ACHN (cell line): ENCODE results near the gene NME3.

ENCODE experiments used
- DNase-seq: peaks from one replicate; pipeline ENCODE4 v3.0.0-alpha.2; 2015
- in situ Hi-C: cut with HindIII; loops from 2 replicates; pipeline ENCODE4 v1.10.0; 2017; ENCODE audit warnings: low sequenced_read_pairs, low pct_ligation_motif_present, low pct_unique_long_range_greater_than_20kb

NME3 gene

GRCh38 chr16:1794908-1795666 is 23.7 kb upstream of the NME3 start:
- DNase-seq: no peak
- in situ Hi-C loops: no loop called here

- in situ Hi-C loops: no loop called here
Observed at GRCh38 chr16:1794221-1794871, 23.0 kb upstream of the NME3 start.

DNA sequence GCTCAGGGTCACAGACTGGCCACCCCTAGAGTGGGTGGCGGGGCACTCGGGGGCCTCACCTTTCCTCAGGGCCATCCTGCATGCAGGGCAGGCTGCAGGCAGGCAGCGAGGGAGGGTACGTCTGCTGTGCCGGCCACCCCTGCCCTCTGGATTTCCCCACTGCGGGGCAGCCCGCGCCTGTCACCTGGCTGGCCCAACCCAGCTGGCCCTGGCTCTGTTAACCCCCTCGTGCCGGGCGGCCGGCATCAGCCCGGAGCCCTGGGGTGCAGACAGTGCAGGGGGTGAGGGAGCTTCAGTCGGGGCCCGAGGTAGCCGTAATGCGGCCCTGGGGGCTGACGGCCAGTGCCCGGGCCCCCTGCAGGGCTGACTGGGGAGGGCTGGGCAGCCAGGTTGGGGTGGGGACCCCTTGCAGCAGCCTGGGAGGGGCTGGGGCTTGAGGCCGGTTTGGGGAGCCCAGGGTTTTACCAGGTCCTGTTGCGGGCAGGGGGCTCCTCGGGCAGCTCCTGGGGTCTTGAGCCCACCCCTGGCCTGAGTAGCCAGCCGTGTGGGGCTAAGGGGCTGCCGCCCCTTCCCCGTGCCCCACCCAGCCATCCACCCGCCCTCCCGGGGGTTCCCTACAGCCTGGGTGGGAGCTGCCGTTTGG is 22.4 kb upstream of the NME3 start, which contains the start of gene IGFALS:
Gene IGFALS, minus strand, starts transcription at position 128 of the 643 bp plus-strand sequence. Its CDS starts 53 bp downstream, at position 75.
- DNase-seq: no peak
- in situ Hi-C loops: no loop called here

More at GRCh38 chr16:1794221-1794871, 23.0 kb upstream of the NME3 start:
- DNase-seq: no peak

DNA sequence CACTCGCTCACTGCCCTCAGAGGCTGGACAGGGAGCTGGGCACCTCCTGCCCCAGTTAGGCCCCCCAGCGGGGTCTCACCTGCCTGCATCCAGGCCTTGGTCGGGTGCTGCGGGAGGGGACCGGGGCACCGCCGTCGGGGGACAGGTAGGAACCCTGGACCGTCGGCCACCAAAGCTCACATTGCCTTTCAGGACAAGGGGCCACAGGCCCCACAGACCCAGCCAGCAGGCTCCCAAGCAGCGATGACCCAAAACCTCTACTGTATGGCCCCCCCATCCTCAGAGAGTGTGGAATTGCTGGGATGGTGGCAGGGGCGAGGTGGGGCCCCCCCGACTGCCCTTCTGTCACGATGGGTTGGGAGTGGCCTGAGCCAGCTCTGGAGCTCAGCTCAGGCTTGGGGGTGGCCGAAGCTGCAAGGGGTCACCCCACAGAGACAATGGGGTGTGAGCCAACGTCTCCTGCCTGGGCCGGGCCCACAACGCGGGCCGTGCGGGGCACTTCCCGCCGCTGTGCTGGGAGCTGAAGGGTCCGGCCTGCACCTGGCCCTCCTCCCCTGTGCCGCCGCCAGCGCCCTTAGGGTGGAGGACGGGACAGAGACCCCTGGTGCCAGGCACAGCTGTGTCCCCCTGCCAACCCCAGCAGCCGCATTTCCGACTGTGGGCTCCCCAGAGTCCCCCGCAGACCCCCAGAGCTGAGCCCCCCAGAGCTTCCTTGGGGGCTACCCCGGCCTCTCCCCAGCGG is 21.7 kb upstream of the NME3 start:
- in situ Hi-C loops: no loop called here

GRCh38 chr16:1791943-1792812 is 20.8 kb upstream of the NME3 start:
- in situ Hi-C loops: no loop called here
- DNase-seq: no peak

More for the DNA sequence above, 21.7 kb upstream of the NME3 start:
- no peak for DNase-seq

DNA sequence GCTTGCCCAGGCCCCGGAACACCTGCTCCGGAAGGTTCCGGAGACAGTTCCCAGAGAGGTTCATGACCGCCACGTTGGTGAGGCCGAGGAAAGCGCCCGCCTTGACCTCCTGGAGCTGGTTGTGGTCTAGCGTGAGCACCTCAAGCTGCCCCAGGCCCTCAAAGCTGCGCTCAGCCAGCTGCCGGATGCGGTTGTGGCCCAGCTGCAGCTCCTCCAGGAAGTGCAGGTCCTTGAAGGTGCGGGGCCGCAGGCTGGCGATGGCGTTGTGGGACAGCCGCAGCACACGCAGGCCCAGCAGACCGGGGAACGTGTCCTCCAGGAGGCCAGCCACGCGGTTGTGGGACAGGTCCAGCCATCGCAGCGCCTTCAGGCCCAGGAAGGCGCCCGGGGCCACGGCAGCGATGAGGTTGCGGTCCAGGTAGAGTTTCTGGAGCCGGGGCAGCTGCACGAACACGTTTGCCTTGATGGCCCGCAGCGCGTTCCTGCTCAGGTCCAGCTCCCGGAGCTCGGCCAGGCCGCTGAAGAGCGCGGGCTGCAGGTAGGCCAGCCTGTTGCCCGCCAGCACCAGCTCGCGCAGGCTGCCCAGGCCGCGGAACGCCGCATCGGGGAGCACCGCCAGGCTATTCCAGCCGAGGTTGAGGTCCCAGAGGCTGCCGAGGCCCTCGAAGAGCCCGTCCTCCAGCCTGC is 20.1 kb upstream of the NME3 start:
- DNase-seq: no peak
- in situ Hi-C loops: no loop called here

DNA sequence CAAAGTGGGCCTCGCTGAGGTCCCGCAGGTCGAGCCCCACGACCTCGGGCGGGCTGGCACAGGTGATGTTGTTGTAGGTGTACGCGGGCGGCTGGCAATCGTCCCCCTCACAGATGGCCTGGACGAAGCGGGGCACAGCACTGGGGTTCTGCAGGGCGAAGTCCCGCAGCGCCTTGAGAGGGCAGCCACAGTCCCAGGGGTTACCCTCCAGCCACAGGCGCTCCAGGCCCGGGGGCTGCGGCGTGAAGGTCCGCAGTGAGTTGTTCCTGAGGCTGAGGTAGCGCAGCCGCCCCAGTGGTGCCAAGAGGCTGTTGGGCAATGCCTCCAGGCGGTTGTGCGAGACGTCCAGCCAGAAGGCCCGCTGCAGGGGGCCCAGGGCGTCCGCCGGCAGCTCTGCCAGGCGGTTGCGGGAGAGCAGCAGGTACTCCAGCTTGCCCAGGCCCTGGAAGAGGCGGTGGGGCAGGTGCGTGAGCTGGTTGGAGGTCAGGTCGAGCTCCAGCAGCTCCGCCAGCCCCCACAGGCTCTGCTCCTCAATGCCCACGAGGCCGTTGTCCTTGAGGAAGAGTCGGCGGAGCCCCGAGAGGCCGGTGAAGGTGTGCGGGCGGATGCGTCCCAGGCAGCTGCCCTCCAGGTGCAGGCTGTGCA is 19.4 kb upstream of the NME3 start:
- in situ Hi-C loops: no loop called here
- DNase-seq: no peak

DNA sequence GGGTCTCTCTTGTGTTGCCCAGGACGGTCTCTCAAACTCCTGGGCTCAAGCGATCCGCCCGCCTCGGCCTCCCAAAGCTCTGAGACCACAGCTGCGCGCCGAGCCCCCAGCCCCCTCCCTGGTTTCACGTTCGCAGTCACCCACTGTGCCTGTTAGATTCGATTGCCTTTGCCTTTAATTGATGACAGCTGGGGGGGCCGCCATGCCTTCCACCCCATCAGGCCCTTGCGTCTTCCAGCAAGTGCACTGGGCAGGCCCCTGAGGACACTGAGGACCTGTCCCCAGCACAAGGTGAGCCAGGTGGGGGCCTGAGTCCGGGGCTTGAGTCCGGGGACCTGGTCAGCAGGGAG is 18.9 kb upstream of the NME3 start:
- no peak for DNase-seq
- in situ Hi-C loops: no loop called here

DNA sequence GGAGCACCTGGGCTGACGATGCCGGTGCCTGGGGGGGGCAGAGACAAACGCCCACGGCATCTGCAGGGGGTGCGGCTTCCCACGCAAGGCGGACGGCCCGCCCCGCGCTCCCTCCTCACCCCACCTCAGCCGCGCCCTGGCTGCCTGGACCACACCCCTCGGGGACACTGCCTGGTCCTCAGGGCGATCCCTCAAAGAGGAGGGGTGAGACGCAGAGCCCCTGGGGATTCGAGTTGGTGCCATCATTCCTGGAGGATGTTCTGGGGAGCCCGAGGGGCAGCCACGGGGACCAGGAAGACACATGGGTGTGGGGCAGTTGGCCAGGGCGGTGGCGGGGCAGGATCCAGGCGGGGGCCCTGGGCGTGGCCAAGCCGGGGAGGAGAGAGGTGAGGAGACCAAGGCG is 18.3 kb upstream of the NME3 start:
- in situ Hi-C loops: no loop called here
- DNase-seq: no peak

DNA sequence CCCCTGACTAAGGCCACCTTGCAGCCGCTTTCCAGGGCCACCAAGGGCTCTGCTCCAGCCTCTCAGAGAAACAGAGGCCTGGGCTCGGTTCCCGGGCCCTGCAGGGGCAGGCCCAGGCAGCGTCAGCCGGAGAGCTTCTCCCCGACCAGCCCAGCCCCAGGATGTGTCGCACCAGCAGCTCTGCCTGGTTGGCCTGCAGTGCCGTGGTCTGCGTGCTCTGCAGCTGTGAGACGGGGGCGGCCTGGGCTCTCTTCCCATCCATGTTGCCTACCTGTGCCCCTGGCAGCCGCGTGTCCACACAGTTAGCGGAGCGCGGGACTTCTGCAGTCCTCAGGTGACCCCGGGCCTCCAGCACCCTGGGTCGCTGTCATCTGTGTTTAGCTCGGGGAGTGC is 17.4 kb upstream of the NME3 start:
- in situ Hi-C loops: no loop called here
- no peak for DNase-seq

- in situ Hi-C loops: no loop called here
- no peak for DNase-seq
Observed at GRCh38 chr16:1788095-1788707, 16.9 kb upstream of the NME3 start.

- no peak for DNase-seq
- in situ Hi-C loops: no loop called here
Observed at GRCh38 chr16:1787322-1788094, 16.2 kb upstream of the NME3 start.

GRCh38 chr16:1787056-1787321 is 15.6 kb upstream of the NME3 start:
- in situ Hi-C loops: no loop called here
- DNase-seq: no peak

DNA sequence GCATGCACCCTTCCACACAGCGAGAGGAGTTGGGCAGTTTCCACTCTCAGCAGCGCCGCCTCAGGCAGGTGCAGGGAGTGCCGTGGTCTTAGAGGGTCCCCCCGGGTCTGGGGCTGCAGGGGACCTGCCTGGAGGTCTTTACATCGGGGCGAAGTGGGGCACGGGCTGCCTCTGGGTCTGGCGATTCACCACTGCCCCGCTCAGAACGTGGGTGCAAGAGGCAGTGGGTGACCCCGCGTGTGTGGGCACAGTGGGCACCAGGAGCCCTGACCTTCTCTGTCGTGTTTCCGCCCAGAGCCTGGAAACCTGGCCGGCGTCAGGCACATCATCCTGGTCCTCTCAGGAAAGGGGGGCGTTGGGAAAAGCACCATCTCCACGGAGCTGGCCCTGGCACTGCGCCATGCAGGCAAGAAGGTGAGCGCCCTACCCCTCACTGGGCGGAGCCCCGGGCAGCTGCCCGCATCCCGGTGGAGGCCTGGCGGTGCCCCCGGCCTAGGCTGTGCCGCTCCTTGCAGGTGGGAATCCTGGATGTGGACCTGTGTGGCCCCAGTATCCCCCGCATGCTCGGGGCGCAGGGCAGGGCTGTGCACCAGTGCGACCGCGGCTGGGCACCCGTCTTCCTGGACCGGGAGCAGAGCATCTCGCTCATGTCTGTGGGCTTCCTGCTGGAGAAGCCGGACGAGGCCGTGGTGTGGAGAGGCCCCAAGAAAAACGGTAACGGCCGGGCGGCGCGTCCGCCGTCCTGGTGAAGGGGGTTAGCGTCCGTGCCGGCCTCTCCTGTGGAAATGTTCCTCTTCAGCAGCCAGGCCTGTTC is 15.1 kb upstream of the NME3 start:
- in situ Hi-C loops: no loop called here
- no peak for DNase-seq

GRCh38 chr16:1785846-1786170 is 14.5 kb upstream of the NME3 start:
- no peak for DNase-seq
- in situ Hi-C loops: no loop called here
